ENCODE measurements around the gene ZMAT5. TPM values are rescaled to one million over a fixed set of nuclear protein-coding genes. Genes with fewer than 3 reads are reported as not detected.
A peak's percentile ranks its signal among the peaks of the same experiment; 100 is the strongest.

ZMAT5 gene
- total RNA-seq, 2 donors from 2014 or later = 11.9 to 14.3 TPM

- no peaks in the 10 kb centered on the region for H3K36me3 ChIP-seq
- no peaks in the 10 kb centered on the region for H3K27me3 ChIP-seq
- intact Hi-C loops (cut with DNase I) = no loop called here
- H3K9me3 ChIP-seq = no peaks in the 10 kb centered on the region
- no peak overlapping the region for H3K27ac ChIP-seq
- no peak for DNase-seq
- H3K9ac ChIP-seq (ENCODE audit: low read depth in 2 of 2, low read length in 2 of 2) = no peak overlapping the region
- TF ChIP-seq CTCF (IDR thresholded peaks at IDR 0.05) = no peak
- no peak overlapping the region for H3K4me3 ChIP-seq
- no peaks in the 10 kb centered on the region for H3K4me1 ChIP-seq
Measured at GRCh38 chr22:29750029-29750428, 16.8 kb downstream of the ZMAT5 start.

GRCh38 chr22:29748248-29748893, 18.4 kb downstream of the ZMAT5 start:
- H3K27ac ChIP-seq = no peak overlapping the region
- H3K4me1 ChIP-seq = no peaks in the 10 kb centered on the region
- H3K27me3 ChIP-seq = no peaks in the 10 kb centered on the region
- no peaks in the 10 kb centered on the region for H3K9me3 ChIP-seq
- intact Hi-C loops (cut with DNase I) = no loop called here
- H3K4me3 ChIP-seq = no peak overlapping the region
- no peak for TF ChIP-seq CTCF (IDR thresholded peaks at IDR 0.05)
- H3K36me3 ChIP-seq = no peaks in the 10 kb centered on the region
- DNase-seq = no peak
- H3K9ac ChIP-seq (ENCODE audit: low read depth in 2 of 2, low read length in 2 of 2) = no peak overlapping the region

GRCh38 chr22:29747832-29748231, 19.0 kb downstream of the ZMAT5 start:
- DNase-seq = no peak

GRCh38 chr22:29744902-29745301, 21.9 kb downstream of the ZMAT5 start:
- Histone ChIP-seq H3K27ac (no peak overlapping the region), H3K27me3 (no peaks in the 10 kb centered on the region), H3K36me3 (no peaks in the 10 kb centered on the region), H3K4me1 (no peaks in the 10 kb centered on the region), H3K9me3 (no peaks in the 10 kb centered on the region), H3K4me3 (no peak overlapping the region), H3K9ac (ENCODE audit: low read depth in 2 of 2, low read length in 2 of 2) (no peak overlapping the region)
- DNase-seq = peak; percentile 32
- TF ChIP-seq CTCF (IDR thresholded peaks at IDR 0.05) = no peak
- intact Hi-C loops (cut with DNase I) = no loop called here

More at GRCh38 chr22:29747832-29748231, 19.0 kb downstream of the ZMAT5 start:
- TF ChIP-seq CTCF (IDR thresholded peaks at IDR 0.05) = no peak
- no peaks in the 10 kb centered on the region for H3K9me3 ChIP-seq
- intact Hi-C loops (cut with DNase I) = no loop called here
- H3K4me3 ChIP-seq = no peak overlapping the region
- no peaks in the 10 kb centered on the region for H3K36me3 ChIP-seq
- H3K4me1 ChIP-seq = no peaks in the 10 kb centered on the region
- H3K27ac ChIP-seq = no peak overlapping the region
- H3K9ac ChIP-seq (ENCODE audit: low read depth in 2 of 2, low read length in 2 of 2) = no peak overlapping the region
- H3K27me3 ChIP-seq = no peaks in the 10 kb centered on the region

- H3K4me1 ChIP-seq = no peaks in the 10 kb centered on the region
- no peak for DNase-seq
- TF ChIP-seq CTCF (IDR thresholded peaks at IDR 0.05) = no peak
- H3K9ac ChIP-seq (ENCODE audit: low read depth in 2 of 2, low read length in 2 of 2) = no peak overlapping the region
- no peaks in the 10 kb centered on the region for H3K9me3 ChIP-seq
- H3K27ac ChIP-seq = no peak overlapping the region
- H3K27me3 ChIP-seq = no peaks in the 10 kb centered on the region
- no peak overlapping the region for H3K4me3 ChIP-seq
- intact Hi-C loops (cut with DNase I) = no loop called here
- H3K36me3 ChIP-seq = no peaks in the 10 kb centered on the region
Measured at GRCh38 chr22:29742326-29742725, 24.5 kb downstream of the ZMAT5 start.

Data from colonic mucosa (tissue), 4 donors.